PC-9 (cell line): Measurements from ENCODE around the gene TMF1. TPM values are rescaled to one million over a fixed set of nuclear protein-coding genes. Genes with fewer than 3 reads are reported as not detected.

Experiments
- BruUV-seq: library from RNA; stranded (reverse); fragments of 400-500 nt; replicated peaks from 2 replicates; lab custom pipeline; 2021; lab: Mats Ljungman, UMichigan
- CTCF ChIA-PET: fragments of 300-600 bp; sonication (Branson Sonifier 250); formaldehyde crosslinking; loops from one replicate; lab custom pipeline; 2022; ENCODE audit warnings: antibody characterized with exemption; lab: Charles Lee
- POLR2A ChIA-PET: fragments of 300-600 bp; sonication (Branson Sonifier 250); formaldehyde crosslinking; loops from one replicate; lab custom pipeline; 2022; ENCODE audit warnings: antibody characterized with exemption; ENCODE audit not compliant: unreplicated experiment; lab: Charles Lee
- DNase-seq, 2 experiments: peaks; one replicate each; pipeline versions ENCODE4 v3.0.0 to v3.0.0-alpha.2; 2015 to 2022; ENCODE audit warnings: mixed read lengths in 1 of 2
- H2AFZ ChIP-seq: fragments of 200-600 bp; sonication (generic); 2 replicates; pipeline ENCODE4 v1.8.1; 2017; ENCODE audit warnings: antibody characterized with exemption
- H3F3A ChIP-seq: fragments of 200-600 bp; sonication (generic); 2 replicates; pipeline ENCODE4 v1.8.1; 2017; ENCODE audit warnings: antibody characterized with exemption, mild to moderate bottlenecking, low read depth; ENCODE audit not compliant: insufficient read depth
- H3K27ac ChIP-seq: fragments of 200-600 bp; sonication (generic); 2 replicates; pipeline ENCODE4 v1.6.1; 2016; ENCODE audit warnings: mixed run types
- H3K27me3 ChIP-seq: fragments of 200-600 bp; sonication (generic); 2 replicates; pipeline ENCODE4 v1.6.1; 2016; ENCODE audit warnings: low read depth, mixed run types; ENCODE audit not compliant: insufficient read depth
- H3K36me3 ChIP-seq: fragments of 200-600 bp; sonication (generic); 2 replicates; pipeline ENCODE4 v1.6.1; 2016; ENCODE audit warnings: low read depth, mixed run types
- H3K4me1 ChIP-seq: fragments of 200-600 bp; sonication (generic); replicated peaks from 2 replicates; pipeline ENCODE4 v1.6.1; 2016; ENCODE audit warnings: mixed run types; ENCODE audit not compliant: insufficient read depth
- H3K4me2 ChIP-seq: fragments of 200-600 bp; sonication (generic); 2 replicates; pipeline ENCODE4 v1.6.1; 2017; ENCODE audit warnings: mixed run types
- H3K4me3 ChIP-seq: fragments of 200-600 bp; sonication (generic); 2 replicates; pipeline ENCODE4 v1.6.1; 2016; ENCODE audit warnings: mixed run types
- H3K79me2 ChIP-seq: fragments of 200-600 bp; sonication (generic); 2 replicates; pipeline ENCODE4 v1.6.1; 2017; ENCODE audit warnings: low read depth, mixed run types
- H3K9me2 ChIP-seq: fragments of 200-600 bp; sonication (generic); 2 replicates; pipeline ENCODE4 v1.8.1; 2017; ENCODE audit warnings: mild to moderate bottlenecking; ENCODE audit not compliant: insufficient read depth
- H3K9me3 ChIP-seq: fragments of 200-600 bp; sonication (generic); 2 replicates; pipeline ENCODE4 v1.8.1; 2016; ENCODE audit warnings: low read depth; ENCODE audit not compliant: insufficient read depth
- H4K20me1 ChIP-seq: fragments of 200-600 bp; sonication (generic); 2 replicates; pipeline ENCODE4 v1.8.1; 2017; ENCODE audit not compliant: insufficient read depth
- CTCF ChIP-seq: fragments of 200-600 bp; sonication (generic); conservative IDR thresholded peaks from 2 replicates; pipeline ENCODE4 v1.6.1; 2017; ENCODE audit warnings: mixed run types, antibody characterized with exemption, mild to moderate bottlenecking, moderate library complexity
- EZH2 ChIP-seq: fragments of 200-600 bp; sonication (generic); IDR thresholded peaks from 2 replicates; pipeline ENCODE4 v1.8.0; 2017; ENCODE audit warnings: antibody characterized with exemption, low read depth
- intact Hi-C: fragments of 100-400 bp; cut with micrococcal nuclease; formaldehyde crosslinking; loops from one replicate; pipeline ENCODE4 v1.10.0; 2022; ENCODE audit not compliant: unreplicated experiment
- total RNA-seq: library from RNA; stranded (reverse); gene quantifications from 2 replicates; pipeline ENCODE4 v1.2.3, GENCODE V29; 2021

Gene TMF1
- total RNA-seq, 1 experiment from 2014 or later, result 35.5 TPM

GRCh38 chr3:69085168-69085832 lies 33.2 kb upstream of the TMF1 start:
- H3K9me2 ChIP-seq, result no peaks in the 10 kb centered on the region
- no TSS peak for BruUV-seq
- no peak for DNase-seq
- peak overlapping the region; percentile 99 for H3K4me2 ChIP-seq
- peaks cover 45% of the 10 kb centered on the region for H3F3A ChIP-seq
- POLR2A ChIA-PET, result interaction anchor here (0.6 to 2.0 kb wide), 2 partner anchors 22 to 33 kb away, joined by 3 to 4 read pairs; partner anchors contain the start of gene TMF1
- 0 out of 2 replicates have a peak, but pooled peaks cover 4% of the 10 kb centered on the region for H3K36me3 ChIP-seq
- peak overlapping the region; percentile 94 for H3K27ac ChIP-seq
- peaks cover 80% of the 10 kb centered on the region for H3K4me1 ChIP-seq
- no peaks in the 10 kb centered on the region for H4K20me1 ChIP-seq
- H3K27me3 ChIP-seq, result no peaks in the 10 kb centered on the region
- TF ChIP-seq EZH2 (no peak), CTCF (no peak)
- peak overlapping the region; percentile 79 for H2AFZ ChIP-seq
- CTCF ChIA-PET, result interaction anchor here (0.7 kb wide), 1 partner anchor 32 kb away, joined by 7 read pairs; no protein-coding TSS in a partner anchor
- H3K9me3 ChIP-seq, result no peaks in the 10 kb centered on the region
- peak overlapping the region; percentile 74 for H3K4me3 ChIP-seq
- H3K79me2 ChIP-seq, result peaks cover 36% of the 10 kb centered on the region
- intact Hi-C loops, result loop anchor here (5.0 to 10.0 kb wide), 2 partner anchors 33 to 150 kb away; partner anchors contain the start of gene TMF1

GRCh38 chr3:69084326-69085167 lies 32.4 kb upstream of the TMF1 start, which contains the start of gene ARL6IP5:
Gene ARL6IP5, plus strand, starts transcription at chr3:69084937. Its CDS starts 111 bp downstream, at chr3:69085048.
- ChIA-PET POLR2A (interaction anchor here (2.0 kb wide), 1 partner anchor 32 kb away, joined by 4 read pairs; the partner anchor contains the start of gene TMF1), CTCF (no interaction called here)
- Histone ChIP-seq H3K27me3 (no peaks in the 10 kb centered on the region), H3K36me3 (0 out of 2 replicates have a peak, but pooled peaks cover 4% of the 10 kb centered on the region), H3K27ac (peak within 1 kb of the TSS; percentile 94), H2AFZ (peak within 1 kb of the TSS; percentile 79), H3K4me3 (peak within 1 kb of the TSS; percentile 74), H3F3A (peaks cover 41% of the 10 kb centered on the region), H3K79me2 (peaks cover 39% of the 10 kb centered on the region), H3K4me1 (peaks cover 74% of the 10 kb centered on the region), H3K9me2 (no peaks in the 10 kb centered on the region), H4K20me1 (no peaks in the 10 kb centered on the region), H3K9me3 (no peaks in the 10 kb centered on the region), H3K4me2 (peak within 1 kb of the TSS; percentile 99)
- peak; percentile 74 to 81 for DNase-seq
- TF ChIP-seq CTCF, result no peak
- TF ChIP-seq EZH2, result no peak
- intact Hi-C loops, result loop anchor here (1.0 to 10.0 kb wide), 4 partner anchors 32 to 150 kb away; partner anchors contain the start of gene TMF1
- no TSS peak for BruUV-seq

- Histone ChIP-seq H3K9me3 (no peaks in the 10 kb centered on the region), H3K27me3 (no peaks in the 10 kb centered on the region), H3K4me1 (peaks cover 71% of the 10 kb centered on the region), H3K27ac (peak overlapping the region; percentile 94), H3F3A (peaks cover 39% of the 10 kb centered on the region), H3K4me2 (0 out of 2 replicates have a peak overlapping the region, but pooled peaks have one; percentile 99), H3K9me2 (no peaks in the 10 kb centered on the region), H3K36me3 (no peaks in the 10 kb centered on the region), H2AFZ (no peak overlapping the region), H3K79me2 (peaks cover 41% of the 10 kb centered on the region), H3K4me3 (no peak overlapping the region), H4K20me1 (no peaks in the 10 kb centered on the region)
- POLR2A ChIA-PET, result no interaction called here
- BruUV-seq, result no TSS peak
- CTCF ChIA-PET, result interaction anchor here (0.6 kb wide), 1 partner anchor 22 kb away, joined by 3 read pairs; no protein-coding TSS in a partner anchor
- DNase-seq, result no peak
- intact Hi-C loops, result loop anchor here (10.0 kb wide), 1 partner anchor 152 kb away; no protein-coding TSS in a partner anchor
- TF ChIP-seq CTCF, result no peak
- TF ChIP-seq EZH2, result no peak
Measured at GRCh38 chr3:69082805-69083204, 30.7 kb upstream of the TMF1 start.
